ENCODE results near the gene MRPL14. TPM values are rescaled to one million over a fixed set of nuclear protein-coding genes. Genes with fewer than 3 reads are reported as not detected.

The MRPL14 gene
- total and polyA plus RNA-seq, 9 of the 15 experiments (the other 6 are each of a cell fraction or from before 2014, with no cell fraction given): 126 to 424 (median 165) TPM

- peaks cover 84% of the 10 kb centered on the region for H4K20me1 ChIP-seq (replicated peaks; ENCODE audit: control insufficient read depth, insufficient read depth, low read length)
- H3K27ac ChIP-seq (ENCODE audit: extremely low read depth, low read depth, low read length): peak overlapping the region; percentile 22; the same call in 1 of the 3 replicates
- CTCF ChIA-PET (ENCODE audit: low intra/inter-chr PET ratio): no interaction called here
- POLR2A ChIA-PET: interaction anchor here (0.6 to 4.6 kb wide), 13 partner anchors 9 to 491 kb away, joined by 3 to 14 read pairs (median 3); partner anchors contain the start of gene GTPBP2
- in situ Hi-C loops (cut with MboI) (no loop called here), intact Hi-C loops (cut with micrococcal nuclease) (no loop called here)
- peaks cover 45 to 88% of the 10 kb centered on the region in 2 experiments for H3K4me1 ChIP-seq (replicated peaks in 1 of 2; ENCODE audit: control insufficient read depth in 2 of 2, insufficient read depth in 2 of 2, low read length in 2 of 2)
- peaks cover 78% of the 10 kb centered on the region for H3K36me3 ChIP-seq (ENCODE audit: control insufficient read depth, insufficient read depth, low read length)
- peak in 2 of 4 experiments; percentile 41 to 48 for DNase-seq (ENCODE audit: extremely low read depth in 1 of 4, low spot score in 3 of 4)
- H3K79me2 ChIP-seq (ENCODE audit: control insufficient read depth, insufficient read depth, low read length): peaks cover 100% of the 10 kb centered on the region
- H3K9ac ChIP-seq (ENCODE audit: insufficient read depth in 1 of 2, low read depth in 2 of 2, low read length in 2 of 2): peak overlapping the region; percentile 3 to 59; a peak in 1 of 4 replicates
- no peak for FAIRE-seq
- 25% methylated on average over 4 of the region's 4 CpGs for WGBS (ENCODE audit: insufficient coverage, low coverage, missing lambda C conversion rate)
- no TSS peak for BruUV-seq (replicated peaks)
- H2AFZ ChIP-seq (ENCODE audit: low read depth, low read length): no peak overlapping the region
- peak overlapping the region; percentile 4; the same call in 1 of the 2 replicates for H3K4me2 ChIP-seq (ENCODE audit: insufficient read depth, low read length)
- H3K27me3 ChIP-seq (ENCODE audit: control insufficient read depth in 2 of 2, insufficient read depth in 2 of 2, low read length in 2 of 2): no peaks in the 10 kb centered on the region
- peaks cover 4% of the 10 kb centered on the region for H3K9me1 ChIP-seq (ENCODE audit: control insufficient read depth, insufficient read depth, low read length)
- H3K9me3 ChIP-seq (replicated peaks; ENCODE audit: control insufficient read depth, insufficient read depth, low read depth, low read length): no peaks in the 10 kb centered on the region
- H3K4me3 ChIP-seq: no peak overlapping the region
- peak; percentile 48 for ATAC-seq
- TF ChIP-seq CBFA2T2 (conservative IDR thresholded peaks at IDR 0.05): 0 out of 2 replicates have a peak, but pooled peaks have one; percentile 12
- TF ChIP-seq MTA3 (IDR thresholded peaks at IDR 0.05; ENCODE audit: borderline replicate concordance): 0 out of 2 replicates have a peak, but pooled peaks have one; percentile 23
- TF ChIP-seq CAMTA2 (CRISPR knock-in tag; conservative IDR thresholded peaks at IDR 0.05): no peak
- TF ChIP-seq EP300 (IDR thresholded peaks at IDR 0.05; ENCODE audit: low read length): 0 out of 2 replicates have a peak, but pooled peaks have one; percentile 6
- peak in 1 of 2 experiments; percentile 49; a peak in 1 of 4 replicates for TF ChIP-seq HDAC1 (IDR thresholded peaks at IDR 0.05)
- TF ChIP-seq RCOR1 (IDR thresholded peaks at IDR 0.05; ENCODE audit: borderline replicate concordance in 1 of 2, low read depth in 2 of 2, low read length in 2 of 2): peak in 1 of 2 experiments; percentile 86; a peak in 2 of 4 replicates
- TF ChIP-seq USF1 (CRISPR knock-in tag; IDR thresholded peaks at IDR 0.05): no peak
- TF ChIP-seq KDM1A (IDR thresholded peaks at IDR 0.05): peak; percentile 81 to 86
- no peak for TF ChIP-seq ZKSCAN1 (IDR thresholded peaks at IDR 0.05; ENCODE audit: low read depth, low read length)
- TF ChIP-seq CBFA2T3 (IDR thresholded peaks at IDR 0.05): peak; percentile 40
- 0 out of 2 replicates have a peak, but pooled peaks have one; percentile 11 for TF ChIP-seq JUND (IDR thresholded peaks at IDR 0.05; ENCODE audit: borderline replicate concordance, low read depth, low read length)
- TF ChIP-seq JUND (tag; IDR thresholded peaks at IDR 0.05; ENCODE audit: borderline replicate concordance, low read depth, low read length): no peak
- TF ChIP-seq PKNOX1 (IDR thresholded peaks at IDR 0.05): peak; percentile 41; the same call in 1 of the 2 replicates
- peak; percentile 81 for TF ChIP-seq MEIS2 (IDR thresholded peaks at IDR 0.05; ENCODE audit: partially characterized antibody)
- no peak for TF ChIP-seq PBX2 (CRISPR knock-in tag; IDR thresholded peaks at IDR 0.05; ENCODE audit: low read depth)
- TF ChIP-seq PBX2 (tag; conservative IDR thresholded peaks at IDR 0.05; ENCODE audit: low read depth): peak; percentile 56
Observed at GRCh38 chr6:44120692-44121443, 6.4 kb downstream of the MRPL14 start.

Data from K562 (cell line).